Muscle of leg (tissue), 11 donors: ENCODE data around the gene NOXRED1. TPM values are rescaled to one million over a fixed set of nuclear protein-coding genes. Genes with fewer than 3 reads are reported as not detected.

Experiments
- DNase-seq: peaks from one replicate; pipeline ENCODE4 v3.0.0; 2013
- H3K27ac ChIP-seq: one replicate; pipeline ENCODE4 v1.5.1; 2013; ENCODE audit warnings: mild to moderate bottlenecking, low read length, control low read depth
- H3K27me3 ChIP-seq: one replicate; pipeline ENCODE4 v1.6.1; 2013; ENCODE audit warnings: low read length; ENCODE audit not compliant: control insufficient read depth, insufficient read depth
- H3K36me3 ChIP-seq: one replicate; pipeline ENCODE4 v1.6.1; 2013; ENCODE audit warnings: low read length; ENCODE audit not compliant: control insufficient read depth, insufficient read depth
- H3K4me1 ChIP-seq: one replicate; pipeline ENCODE4 v1.6.1; 2013; ENCODE audit warnings: low read length; ENCODE audit not compliant: control insufficient read depth, insufficient read depth
- H3K4me3 ChIP-seq: one replicate; pipeline ENCODE4 v1.5.1; 2013; ENCODE audit warnings: low read length, control low read depth
- H3K9me3 ChIP-seq: replicated peaks from 2 replicates; pipeline ENCODE4 v1.6.1; 2013; ENCODE audit warnings: low read depth, low read length; ENCODE audit not compliant: control insufficient read depth
- WGBS: methylation state at CpG from one replicate; pipeline ENCODE4 v1.1.5; 2013; ENCODE audit warnings: missing lambda C conversion rate; ENCODE audit not compliant: insufficient coverage; 5-methylcytosine and 5-hydroxymethylcytosine counted together
- polyA plus RNA-seq, 8 donors: library from polyadenylated mRNA; unstranded; fragments of 120-200 nt; gene quantifications; one replicate each; pipeline versions ENCODE4 v1.2.1 to v1.2.3, GENCODE V29; 2013; ENCODE audit warnings: inconsistent platforms in 1 of 8, low replicate concordance in 1 of 8; ENCODE audit not compliant: insufficient read length in 8 of 8, insufficient read depth in 1 of 8
- total RNA-seq: library from RNA; stranded (reverse); fragments of 120-200 nt; gene quantifications from one replicate; pipeline ENCODE4 v1.2.4, GENCODE V29; 2013

The NOXRED1 gene
- total and polyA plus RNA-seq, 9 donors, result 0.06 to 0.43 (median 0.23) TPM

DNA sequence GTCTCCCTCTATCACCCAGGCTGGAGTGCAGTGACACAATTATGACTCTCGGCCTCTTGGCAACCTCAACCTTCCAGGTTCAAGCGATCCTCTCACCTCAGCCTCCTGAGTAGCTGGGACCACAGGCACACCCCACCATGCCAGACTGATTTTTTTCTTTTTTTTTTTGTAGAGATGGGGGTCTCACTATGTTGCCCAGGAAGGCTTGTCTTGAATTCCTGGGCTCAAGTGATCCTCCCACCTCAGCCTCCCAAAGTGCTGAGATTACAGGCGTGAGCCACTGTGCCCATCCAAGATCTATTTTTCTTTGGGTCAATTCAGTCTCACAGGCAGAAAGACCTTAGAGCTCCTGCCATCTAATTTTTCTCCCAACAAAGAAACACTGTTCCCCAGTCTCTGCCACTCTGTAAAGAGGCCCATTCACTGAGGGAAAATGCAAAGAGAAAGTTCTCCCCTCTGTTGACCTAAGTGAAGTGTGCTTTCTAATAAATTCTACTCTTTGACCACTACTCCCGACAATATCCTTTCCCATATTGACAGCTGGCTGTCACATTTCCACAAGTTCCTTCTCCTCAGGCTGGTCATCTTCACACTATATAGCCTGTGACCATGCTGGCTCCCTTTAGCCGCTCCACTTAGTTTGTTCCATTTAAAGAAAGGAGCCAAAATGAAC is 69.7 kb downstream of the NOXRED1 start:
- Histone ChIP-seq H3K27me3 (no peaks in the 10 kb centered on the region), H3K36me3 (peaks cover 2% of the 10 kb centered on the region)
- 85% methylated on average over 4 of the region's 5 CpGs for WGBS

DNA sequence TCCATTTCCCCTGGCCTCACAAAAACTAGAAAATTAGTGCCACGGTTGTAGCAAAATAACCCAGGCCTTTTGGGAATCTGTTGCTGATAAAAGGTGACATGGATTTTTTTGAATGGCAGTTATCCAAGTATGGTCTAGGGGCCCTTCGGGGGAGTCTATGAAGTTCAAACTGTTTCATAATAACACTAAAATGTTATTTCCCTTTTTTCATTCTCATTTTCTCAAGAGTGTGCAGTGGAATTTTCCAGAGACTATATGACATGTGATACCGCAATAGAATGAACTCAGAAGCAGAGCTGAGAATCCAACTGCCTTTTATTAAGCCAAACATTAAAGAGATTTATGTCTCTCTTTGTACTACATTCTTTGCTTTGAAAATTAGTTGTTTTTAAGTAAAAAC is 75.6 kb downstream of the NOXRED1 start:
- Histone ChIP-seq H3K36me3 (peaks cover 8% of the 10 kb centered on the region), H3K27me3 (no peaks in the 10 kb centered on the region), H3K4me3 (no peak overlapping the region), H3K27ac (no peak overlapping the region), H3K4me1 (peaks cover 7% of the 10 kb centered on the region), H3K9me3 (no peaks in the 10 kb centered on the region)
- no CpG with 5 or more reads among the region's 3 CpGs for WGBS
- peak; percentile 65 for DNase-seq

More for the DNA sequence above, 69.7 kb downstream of the NOXRED1 start:
- DNase-seq, result no peak
- no peaks in the 10 kb centered on the region for H3K9me3 ChIP-seq
- H3K4me3 ChIP-seq, result no peak overlapping the region
- no peaks in the 10 kb centered on the region for H3K4me1 ChIP-seq
- H3K27ac ChIP-seq, result no peak overlapping the region

DNA sequence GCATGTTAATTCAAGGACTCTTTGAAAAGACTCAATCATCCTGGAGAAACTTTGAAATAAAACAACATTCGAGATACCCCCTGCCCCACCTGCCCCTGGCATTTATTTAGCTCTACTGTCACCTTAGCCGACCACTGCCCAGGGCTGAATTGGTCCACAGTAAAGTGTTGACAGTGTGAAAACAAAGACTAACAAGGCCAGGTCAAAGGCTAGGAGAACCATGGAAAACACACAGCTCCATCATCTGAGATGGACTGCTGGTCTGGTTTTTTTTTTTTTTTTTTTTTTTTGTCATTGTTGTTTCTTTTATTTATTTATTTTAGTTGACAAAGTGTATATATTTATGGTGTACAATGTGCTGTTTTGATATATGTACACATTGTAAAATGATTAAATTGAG is 76.8 kb downstream of the NOXRED1 start:
- Histone ChIP-seq H3K4me1 (peaks cover 7% of the 10 kb centered on the region), H3K9me3 (no peaks in the 10 kb centered on the region), H3K36me3 (peaks cover 10% of the 10 kb centered on the region), H3K27me3 (no peaks in the 10 kb centered on the region), H3K4me3 (no peak overlapping the region), H3K27ac (no peak overlapping the region)
- WGBS, result 100% methylated on average over 1 of the region's 2 CpGs
- DNase-seq, result no peak

DNA sequence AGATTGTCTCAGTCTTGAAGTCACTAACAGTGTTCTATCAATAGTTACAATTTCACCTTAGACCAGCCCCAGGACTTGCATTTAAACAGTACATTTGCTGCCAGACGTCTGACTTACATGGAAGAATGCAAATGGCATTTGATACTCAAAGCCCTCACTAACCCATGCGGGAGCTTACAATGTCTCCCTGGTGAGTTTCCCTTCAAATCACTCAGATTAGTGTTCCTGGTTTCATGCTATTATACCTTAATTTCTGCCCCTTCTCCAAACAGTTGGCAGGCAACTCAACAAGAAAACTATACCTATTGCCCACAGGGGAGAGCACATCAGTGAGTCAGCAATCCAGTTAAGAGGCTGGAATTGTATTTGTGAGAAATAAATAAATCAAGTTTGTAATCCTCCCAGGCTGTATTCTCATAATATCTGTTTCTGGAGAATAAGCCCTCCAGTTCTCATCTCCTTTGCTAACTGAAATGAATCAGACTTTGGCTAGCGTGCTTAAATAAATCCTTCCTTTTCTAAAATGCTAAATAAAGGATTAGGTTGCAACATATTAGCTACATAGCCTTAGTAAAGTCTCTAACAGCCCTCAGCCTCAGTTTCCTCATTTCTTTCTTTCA is 78.8 kb downstream of the NOXRED1 start:
- no peak overlapping the region for H3K27ac ChIP-seq
- H3K27me3 ChIP-seq, result no peaks in the 10 kb centered on the region
- peaks cover 24% of the 10 kb centered on the region for H3K36me3 ChIP-seq
- no peaks in the 10 kb centered on the region for H3K9me3 ChIP-seq
- peaks cover 7% of the 10 kb centered on the region for H3K4me1 ChIP-seq
- WGBS, result 10% methylated on average over 2 of the region's 3 CpGs
- no peak for DNase-seq
- H3K4me3 ChIP-seq, result no peak overlapping the region

Other genes starting within 250 kb of the NOXRED1 start
- 0.71 TPM for gene TMEM63C, start 241.7 kb downstream of the NOXRED1 start, total RNA-seq
- gene TMEM63C, start 241.7 kb downstream of the NOXRED1 start, polyA plus RNA-seq, result 1 to 10 TPM; 1.3 to 5.2 (median 2.5) TPM
- gene NGB, start 152.3 kb downstream of the NOXRED1 start, total RNA-seq, result not detected
- under 1 TPM in 1 of 8 donors, not detected in 7; 0.17 TPM for gene NGB, start 152.3 kb downstream of the NOXRED1 start, polyA plus RNA-seq
- gene POMT2, start 102.6 kb downstream of the NOXRED1 start, total RNA-seq, result 11.7 TPM
- 10 to 100 TPM; 15.8 to 25.9 (median 24.4) TPM for gene POMT2, start 102.6 kb downstream of the NOXRED1 start, polyA plus RNA-seq
- 22.6 TPM for gene GSTZ1, start 102.5 kb downstream of the NOXRED1 start, total RNA-seq
- gene GSTZ1, start 102.5 kb downstream of the NOXRED1 start, polyA plus RNA-seq, result 10 to 100 TPM; 20.7 to 28.0 (median 25.1) TPM
- gene TMED8, start 46.4 kb downstream of the NOXRED1 start, total RNA-seq, result 4.5 TPM
- 1 to 10 TPM; 4.4 to 8.2 (median 5.6) TPM for gene TMED8, start 46.4 kb downstream of the NOXRED1 start, polyA plus RNA-seq
- gene SAMD15, start 46.1 kb downstream of the NOXRED1 start, total RNA-seq, result 0.44 TPM
- 1 to 10 TPM in 1 of 8 donors, under 1 TPM in 7; 0.17 to 1.1 (median 0.38) TPM for gene SAMD15, start 46.1 kb downstream of the NOXRED1 start, polyA plus RNA-seq
- 20.6 TPM for gene VIPAS39, start 34.1 kb upstream of the NOXRED1 start, total RNA-seq
- gene VIPAS39, start 34.1 kb upstream of the NOXRED1 start, polyA plus RNA-seq, result 10 to 100 TPM; 19.9 to 24.0 (median 22.3) TPM
- gene AHSA1, start 34.6 kb upstream of the NOXRED1 start, total RNA-seq, result 95.0 TPM
- gene AHSA1, start 34.6 kb upstream of the NOXRED1 start, polyA plus RNA-seq, result 100 to 1,000 TPM; 101 to 133 (median 115) TPM
- 0.09 TPM for gene ISM2, start 75.3 kb upstream of the NOXRED1 start, total RNA-seq
- under 1 TPM in 5 of 8 donors, not detected in 3; 0.08 to 0.21 (median 0.11) TPM for gene ISM2, start 75.3 kb upstream of the NOXRED1 start, polyA plus RNA-seq
- gene SPTLC2, start 193.1 kb upstream of the NOXRED1 start, total RNA-seq, result 21.1 TPM
- gene SPTLC2, start 193.1 kb upstream of the NOXRED1 start, polyA plus RNA-seq, result 10 to 100 TPM; 10.6 to 21.6 (median 17.3) TPM